Breast epithelium (tissue), 4 donors: ENCODE measurements around the gene SACM1L. TPM values are rescaled to one million over a fixed set of nuclear protein-coding genes. Genes with fewer than 3 reads are reported as not detected.
"Not testable (repeated sequence)": the region's sequence is repeated elsewhere in the genome, so short reads cannot be mapped to it uniquely, and the experiment has no call there.

Source experiments
- DNase-seq, 2 donors: peaks; one replicate each; pipeline ENCODE4 v3.0.0-alpha.2; 2019; ENCODE audit warnings: low spot score in 2 of 2
- H3K27ac ChIP-seq, 2 donors: fragments of 200-600 bp; sonication (generic) in 1 of 2; one replicate each; pipeline ENCODE4 v1.5.1; 2016 to 2019; ENCODE audit warnings: mild to moderate bottlenecking in 1 of 2
- H3K27me3 ChIP-seq, 2 donors: fragments of 200-600 bp; sonication (generic) in 1 of 2; one replicate each; pipeline versions ENCODE4 v1.5.1 to v1.6.0; 2017 to 2019; ENCODE audit warnings: control low read depth in 1 of 2, mild to moderate bottlenecking in 1 of 2
- H3K36me3 ChIP-seq: fragments of 200-600 bp; one replicate; pipeline ENCODE4 v1.5.1; 2019
- H3K4me1 ChIP-seq, 2 donors: fragments of 200-600 bp; sonication (generic); one replicate each; pipeline ENCODE4 v1.5.1; 2016 to 2019; ENCODE audit warnings: control low read depth in 1 of 2
- H3K4me3 ChIP-seq, 3 donors: fragments of 200-600 bp; sonication (generic); 1 replicate in 2 of 3; 2 replicates in 1 of 3; pipeline ENCODE4 v1.5.1; 2016 to 2019; ENCODE audit warnings: mild to moderate bottlenecking in 3 of 3, moderate library complexity in 2 of 3
- H3K9me3 ChIP-seq, 2 donors: fragments of 200-600 bp; sonication (generic) in 1 of 2; one replicate each; pipeline ENCODE4 v1.5.1; 2016 to 2019; ENCODE audit warnings: control low read depth in 1 of 2
- POLR2A ChIP-seq: fragments of 450-650 bp; IDR thresholded peaks from one replicate; pipeline ENCODE4 v1.6.1; 2016; ENCODE audit warnings: antibody characterized with exemption, mild to moderate bottlenecking, moderate library complexity
- POLR2AphosphoS5 ChIP-seq, 3 donors: sonication (generic); formaldehyde crosslinking; IDR thresholded peaks; one replicate each; pipeline ENCODE4 v1.6.1; 2017; ENCODE audit warnings: antibody characterized with exemption in 3 of 3
- intact Hi-C: fragments of 100-400 bp; cut with DNase I; formaldehyde crosslinking; loops from one replicate; pipeline ENCODE4 v1.15.1; 2023; ENCODE audit warnings: low total_unique reads
- total RNA-seq, 3 donors: library from RNA; depleted of rRNA; stranded (reverse); fragments of >200 nt; gene quantifications; one replicate each; pipeline ENCODE4 v1.1.0, GENCODE V29; 2016
- TF ChIP-seq, protein P1 (sequence below), 3 donors: fragments of 450-650 bp; IDR thresholded peaks; one replicate each; pipeline ENCODE4 v1.5.1; 2016 to 2017; ENCODE audit warnings: antibody characterized with exemption in 3 of 3, mild to moderate bottlenecking in 3 of 3, moderate library complexity in 3 of 3

The SACM1L gene
- total RNA-seq, 3 donors from 2014 or later: 49.3 to 84.7 (median 61.3) TPM

DNA sequence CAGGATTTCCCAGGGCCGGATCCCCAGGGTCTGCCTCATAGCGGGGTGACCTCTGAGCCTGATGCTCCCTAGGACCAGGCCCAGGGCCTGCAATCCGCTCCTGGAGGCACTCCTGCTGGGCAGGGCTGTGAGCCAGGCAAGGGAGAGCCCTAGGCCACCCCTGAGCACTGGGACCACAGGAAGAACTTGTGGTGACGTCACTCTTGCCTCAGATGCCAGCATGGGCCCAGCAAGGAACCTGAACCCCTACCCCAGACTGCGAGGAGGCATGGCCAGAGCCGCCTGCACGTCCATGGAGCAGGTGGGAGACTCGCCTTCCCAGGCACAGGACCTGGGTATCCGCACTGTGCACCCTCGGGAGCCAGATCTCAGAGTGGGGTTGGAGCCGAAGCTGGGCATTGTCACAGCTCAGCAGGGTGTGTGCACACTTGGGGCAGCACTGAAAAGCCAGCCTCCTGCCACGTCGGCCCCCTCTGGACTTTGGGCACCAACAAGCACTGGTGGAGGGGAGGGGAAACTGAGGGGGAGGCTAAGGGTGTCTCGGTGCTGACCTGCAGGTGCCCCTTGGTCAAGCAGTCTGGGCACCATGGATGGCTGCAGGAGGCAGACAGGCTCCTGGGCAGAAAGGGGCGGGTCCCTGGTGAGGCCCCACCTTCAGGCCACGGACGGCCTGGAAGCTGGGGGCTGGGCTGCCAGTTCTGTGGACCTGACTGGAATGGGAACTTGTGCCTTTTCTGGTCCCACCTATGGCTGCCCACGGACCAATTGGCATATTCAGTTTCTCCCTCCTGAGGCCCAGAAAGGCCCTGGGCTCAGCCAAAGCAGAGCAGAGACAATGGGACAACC is 57.8 kb downstream of the SACM1L start:
- no peak overlapping the region for H3K27ac ChIP-seq
- DNase-seq: no peak
- TF ChIP-seq POLR2A (no peak), POLR2AphosphoS5 (IDR thresholded peaks at IDR 0.05) (no peak)
- TF ChIP-seq, protein P1, sequence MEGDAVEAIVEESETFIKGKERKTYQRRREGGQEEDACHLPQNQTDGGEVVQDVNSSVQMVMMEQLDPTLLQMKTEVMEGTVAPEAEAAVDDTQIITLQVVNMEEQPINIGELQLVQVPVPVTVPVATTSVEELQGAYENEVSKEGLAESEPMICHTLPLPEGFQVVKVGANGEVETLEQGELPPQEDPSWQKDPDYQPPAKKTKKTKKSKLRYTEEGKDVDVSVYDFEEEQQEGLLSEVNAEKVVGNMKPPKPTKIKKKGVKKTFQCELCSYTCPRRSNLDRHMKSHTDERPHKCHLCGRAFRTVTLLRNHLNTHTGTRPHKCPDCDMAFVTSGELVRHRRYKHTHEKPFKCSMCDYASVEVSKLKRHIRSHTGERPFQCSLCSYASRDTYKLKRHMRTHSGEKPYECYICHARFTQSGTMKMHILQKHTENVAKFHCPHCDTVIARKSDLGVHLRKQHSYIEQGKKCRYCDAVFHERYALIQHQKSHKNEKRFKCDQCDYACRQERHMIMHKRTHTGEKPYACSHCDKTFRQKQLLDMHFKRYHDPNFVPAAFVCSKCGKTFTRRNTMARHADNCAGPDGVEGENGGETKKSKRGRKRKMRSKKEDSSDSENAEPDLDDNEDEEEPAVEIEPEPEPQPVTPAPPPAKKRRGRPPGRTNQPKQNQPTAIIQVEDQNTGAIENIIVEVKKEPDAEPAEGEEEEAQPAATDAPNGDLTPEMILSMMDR (IDR thresholded peaks at IDR 0.05): no peak
- no peaks in the 10 kb centered on the region for H3K4me1 ChIP-seq
- H3K4me3 ChIP-seq: no peak overlapping the region
- H3K36me3 ChIP-seq: no peaks in the 10 kb centered on the region
- no peaks in the 10 kb centered on the region for H3K27me3 ChIP-seq
- no peaks in the 10 kb centered on the region for H3K9me3 ChIP-seq
- intact Hi-C loops: no loop called here

DNA sequence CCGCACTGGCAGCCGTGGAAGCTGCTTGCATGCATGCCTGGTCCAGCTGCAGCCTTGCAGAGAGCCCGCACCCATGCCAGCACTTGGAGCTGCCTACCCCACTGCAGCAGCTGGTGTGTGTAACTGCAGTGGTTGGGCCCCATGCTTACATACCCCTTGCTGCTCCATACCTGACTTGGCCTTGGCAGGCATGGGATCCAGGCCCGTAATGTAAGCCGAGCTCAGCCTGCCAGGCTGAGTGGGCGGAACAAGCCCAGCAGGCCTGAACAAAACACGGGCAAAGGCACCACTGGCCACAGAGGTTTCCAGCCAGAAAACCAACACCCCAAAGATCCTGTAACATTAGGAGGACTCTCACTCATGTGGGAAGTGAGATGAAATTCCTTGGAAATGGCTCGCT is 58.9 kb downstream of the SACM1L start:
- H3K36me3 ChIP-seq: no peaks in the 10 kb centered on the region
- DNase-seq: no peak
- H3K9me3 ChIP-seq: no peaks in the 10 kb centered on the region
- H3K4me1 ChIP-seq: no peaks in the 10 kb centered on the region
- no peaks in the 10 kb centered on the region for H3K27me3 ChIP-seq
- no peak overlapping the region for H3K4me3 ChIP-seq
- H3K27ac ChIP-seq: no peak overlapping the region
- intact Hi-C loops: no loop called here
- no peak for TF ChIP-seq POLR2AphosphoS5 (IDR thresholded peaks at IDR 0.05)
- no peak for TF ChIP-seq POLR2A
- TF ChIP-seq, protein P1 (IDR thresholded peaks at IDR 0.05): no peak

DNA sequence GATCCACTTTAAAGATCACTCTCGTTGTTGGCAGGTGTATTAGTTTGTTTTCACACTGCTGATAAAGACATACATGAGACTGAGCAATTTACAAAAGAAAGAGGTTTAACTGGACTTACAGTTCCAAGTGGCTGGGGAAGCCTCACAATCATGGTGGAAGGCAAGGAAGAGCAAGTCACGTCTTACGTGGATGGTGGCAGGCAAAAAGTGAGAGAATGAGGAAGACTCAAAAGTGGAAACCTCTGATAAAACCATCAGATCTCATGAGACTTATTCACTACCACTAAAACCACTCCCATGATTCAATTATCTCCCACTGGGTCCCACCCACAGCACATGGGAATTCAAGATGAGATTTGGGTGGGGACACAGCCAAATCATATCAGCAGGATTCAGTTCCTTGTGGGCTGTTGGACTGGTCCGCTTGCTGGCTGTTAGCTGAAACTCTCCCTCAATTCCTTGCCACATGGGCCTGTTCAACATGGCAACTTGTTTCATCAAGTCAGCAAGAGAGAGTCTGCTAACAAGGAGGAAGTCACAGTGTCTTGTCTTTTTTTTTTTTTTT is 59.9 kb downstream of the SACM1L start:
- H3K27me3 ChIP-seq, H3K27ac ChIP-seq, H3K4me3 ChIP-seq, DNase-seq, H3K4me1 ChIP-seq, H3K9me3 ChIP-seq, intact Hi-C loops, H3K36me3 ChIP-seq: not testable (repeated sequence)

DNA sequence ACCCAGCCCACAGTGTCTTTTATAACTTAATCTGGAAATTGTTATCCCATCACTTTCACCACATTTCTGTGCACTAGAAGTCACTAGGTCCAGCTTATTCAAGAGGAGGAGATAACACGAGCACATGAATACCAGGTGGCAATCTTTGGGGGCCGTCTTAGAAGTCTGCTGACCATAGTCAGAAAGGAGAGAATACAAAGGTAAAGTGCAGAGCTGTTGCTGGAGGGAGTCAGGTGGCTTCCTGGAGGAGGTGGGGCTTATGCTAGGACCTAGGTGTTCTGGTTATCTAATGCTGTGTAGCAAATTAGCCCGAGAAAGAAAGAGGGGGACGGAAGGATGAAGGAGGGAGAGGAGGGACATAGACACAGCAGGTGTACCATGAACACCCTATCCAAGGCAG is 60.7 kb downstream of the SACM1L start:
- Histone ChIP-seq H3K27ac (no peak overlapping the region), H3K4me1 (no peaks in the 10 kb centered on the region)
- intact Hi-C loops: no loop called here

DNA sequence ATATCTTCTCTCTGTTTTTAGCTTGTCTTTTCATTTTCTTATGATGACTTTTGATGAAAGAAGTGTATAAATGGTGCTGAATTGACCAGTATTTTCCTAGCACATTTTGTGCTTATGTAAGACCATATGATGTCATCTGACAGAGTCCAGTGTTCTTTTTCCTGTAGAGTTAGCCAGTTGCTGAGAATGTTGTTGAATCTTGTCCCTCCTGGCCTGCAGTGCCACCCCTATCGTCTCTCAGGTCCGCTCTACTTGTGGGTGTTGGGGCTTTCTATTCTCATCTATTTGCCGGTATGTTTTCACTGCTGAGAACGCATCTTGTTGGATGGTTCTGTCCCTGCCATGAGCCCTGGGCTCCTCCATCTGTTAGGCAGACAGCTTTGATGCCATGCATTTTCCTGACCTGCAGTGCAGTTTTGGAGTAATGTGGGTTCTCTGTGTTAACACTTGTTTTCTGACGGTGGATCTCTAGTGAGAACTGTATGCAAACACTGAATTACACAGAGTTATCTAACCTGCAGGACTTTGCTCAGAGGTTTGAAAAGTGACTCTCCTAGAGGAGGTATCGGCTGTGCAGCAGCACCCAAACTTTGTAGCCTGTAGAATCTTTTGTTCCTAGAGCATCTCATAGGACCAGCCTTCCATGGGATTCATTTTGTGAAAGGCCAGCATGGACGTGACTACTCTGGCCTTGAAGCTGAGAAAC is 62.5 kb downstream of the SACM1L start:
- no peaks in the 10 kb centered on the region for H3K9me3 ChIP-seq
- no peaks in the 10 kb centered on the region for H3K36me3 ChIP-seq
- intact Hi-C loops: no loop called here
- no peak overlapping the region for H3K4me3 ChIP-seq
- H3K4me1 ChIP-seq: no peaks in the 10 kb centered on the region
- H3K27ac ChIP-seq: no peak overlapping the region
- TF ChIP-seq POLR2AphosphoS5 (IDR thresholded peaks at IDR 0.05) (no peak), POLR2A (no peak)
- TF ChIP-seq, protein P1 (IDR thresholded peaks at IDR 0.05): no peak
- H3K27me3 ChIP-seq: no peaks in the 10 kb centered on the region
- no peak for DNase-seq

More for the DNA sequence above, 60.7 kb downstream of the SACM1L start:
- DNase-seq: no peak
- Histone ChIP-seq H3K36me3 (no peaks in the 10 kb centered on the region), H3K4me3 (no peak overlapping the region), H3K27me3 (no peaks in the 10 kb centered on the region), H3K9me3 (no peaks in the 10 kb centered on the region)
- TF ChIP-seq, protein P1 (IDR thresholded peaks at IDR 0.05): no peak
- no peak for TF ChIP-seq POLR2AphosphoS5 (IDR thresholded peaks at IDR 0.05)
- TF ChIP-seq POLR2A: no peak
